ENCODE data around the gene CLIP4.

- TF ChIP-seq EZH2 (IDR thresholded peaks at IDR 0.05; ENCODE audit: borderline replicate concordance, low read depth, low read length, severe bottlenecking), result no peak
- TF ChIP-seq CTCF (IDR thresholded peaks at IDR 0.05; ENCODE audit: borderline replicate concordance, extremely low read depth, low read length, poor library complexity, severe bottlenecking), result no peak
These were observed 87.7 kb downstream of the CLIP4 start for GRCh38 chr2:29202819-29203495.

Data from DND-41 (cell line).